Measurements from ENCODE around the gene SHANK3. TPM values are rescaled to one million over a fixed set of nuclear protein-coding genes. Genes with fewer than 3 reads are reported as not detected.

Gene SHANK3
- total and polyA plus RNA-seq, 2 donors from 2014 or later = 8.8 to 40.5 TPM

- H3K36me3 ChIP-seq (ENCODE audit: control insufficient read depth in 2 of 3, insufficient read depth in 3 of 3, low read length in 3 of 3) = peaks cover 0 to 6% (median 2%) of the 10 kb centered on the region in 3 donors
- peaks cover 0 to 22% (median 12%) of the 10 kb centered on the region in 3 donors for H3K4me1 ChIP-seq (ENCODE audit: control insufficient read depth in 2 of 3, insufficient read depth in 2 of 3, low read depth in 1 of 3, low read length in 3 of 3)
- H3K9me3 ChIP-seq (ENCODE audit: control insufficient read depth in 2 of 3, insufficient read depth in 1 of 3, low read length in 3 of 3) = no peaks in the 10 kb centered on the region
- peak in 2 of 5 donors; percentile 48 to 51 for DNase-seq
- intact Hi-C loops (cut with DNase I) = no loop called here
- peak overlapping the region; percentile 56 to 57 for H3K27ac ChIP-seq (ENCODE audit: low read depth in 2 of 2, low read length in 2 of 2)
- no peak for TF ChIP-seq CTCF (IDR thresholded peaks at IDR 0.05; ENCODE audit: borderline replicate concordance, extremely low read depth, insufficient read depth)
- no peaks in the 10 kb centered on the region for H3K27me3 ChIP-seq (ENCODE audit: control insufficient read depth, insufficient read depth, low read length)
- no peak overlapping the region for H3K9ac ChIP-seq (ENCODE audit: low read length in 3 of 3)
- no peak for FAIRE-seq
- peak overlapping the region in 2 of 3 donors; percentile 32 to 55 for H3K4me3 ChIP-seq (ENCODE audit: low read length in 3 of 3)
Measured at GRCh38 chr22:50699001-50699755, 26.6 kb downstream of the SHANK3 start.

- peak overlapping the region; percentile 56 to 85 for H3K27ac ChIP-seq (ENCODE audit: low read depth in 2 of 2, low read length in 2 of 2)
- peak in 4 of 5 donors; percentile 35 to 57 (median 48) for DNase-seq
- no peaks in the 10 kb centered on the region for H3K27me3 ChIP-seq (ENCODE audit: control insufficient read depth, insufficient read depth, low read length)
- no peak for TF ChIP-seq CTCF (IDR thresholded peaks at IDR 0.05; ENCODE audit: borderline replicate concordance, extremely low read depth, insufficient read depth)
- no peak overlapping the region for H3K9ac ChIP-seq (ENCODE audit: low read length in 3 of 3)
- H3K4me3 ChIP-seq (ENCODE audit: low read length in 3 of 3) = no peak overlapping the region
- peaks cover 0 to 22% (median 12%) of the 10 kb centered on the region in 3 donors for H3K4me1 ChIP-seq (ENCODE audit: control insufficient read depth in 2 of 3, insufficient read depth in 2 of 3, low read depth in 1 of 3, low read length in 3 of 3)
- intact Hi-C loops (cut with DNase I) = no loop called here
- FAIRE-seq = no peak
- H3K36me3 ChIP-seq (ENCODE audit: control insufficient read depth in 2 of 3, insufficient read depth in 3 of 3, low read length in 3 of 3) = peaks cover 0 to 6% (median 2%) of the 10 kb centered on the region in 3 donors
- no peaks in the 10 kb centered on the region for H3K9me3 ChIP-seq (ENCODE audit: control insufficient read depth in 2 of 3, insufficient read depth in 1 of 3, low read length in 3 of 3)
Measured at GRCh38 chr22:50699756-50700386, 27.2 kb downstream of the SHANK3 start.

GRCh38 chr22:50700387-50701075 lies 27.9 kb downstream of the SHANK3 start:
- H3K27ac ChIP-seq (ENCODE audit: low read depth in 2 of 2, low read length in 2 of 2) = peak overlapping the region; percentile 56 to 85
- no peak for FAIRE-seq
- H3K9ac ChIP-seq (ENCODE audit: low read length in 3 of 3) = no peak overlapping the region
- intact Hi-C loops (cut with DNase I) = no loop called here
- no peak for TF ChIP-seq CTCF (IDR thresholded peaks at IDR 0.05; ENCODE audit: borderline replicate concordance, extremely low read depth, insufficient read depth)
- H3K4me1 ChIP-seq (ENCODE audit: control insufficient read depth in 2 of 3, insufficient read depth in 2 of 3, low read depth in 1 of 3, low read length in 3 of 3) = peaks cover 0 to 27% (median 12%) of the 10 kb centered on the region in 3 donors
- no peaks in the 10 kb centered on the region for H3K9me3 ChIP-seq (ENCODE audit: control insufficient read depth in 2 of 3, insufficient read depth in 1 of 3, low read length in 3 of 3)
- H3K4me3 ChIP-seq (ENCODE audit: low read length in 3 of 3) = no peak overlapping the region
- H3K36me3 ChIP-seq (ENCODE audit: control insufficient read depth in 2 of 3, insufficient read depth in 3 of 3, low read length in 3 of 3) = peaks cover 0 to 6% (median 2%) of the 10 kb centered on the region in 3 donors
- no peaks in the 10 kb centered on the region for H3K27me3 ChIP-seq (ENCODE audit: control insufficient read depth, insufficient read depth, low read length)
- peak in 4 of 5 donors; percentile 23 to 68 (median 55) for DNase-seq

All from kidney (tissue), 14 donors.